Endodermal cell (in vitro differentiated cells): ENCODE results near the gene RNASE3. TPM values are rescaled to one million over a fixed set of nuclear protein-coding genes. Genes with fewer than 3 reads are reported as not detected.
"Not testable (repeated sequence)": the region's sequence is repeated elsewhere in the genome, so short reads cannot be mapped to it uniquely, and the experiment has no call there.

ENCODE experiments used
- DNase-seq: peaks from one replicate; pipeline ENCODE4 v3.0.0-alpha.2; 2017
- H3K27ac ChIP-seq: 2 replicates; pipeline ENCODE4 v1.5.1; 2013; ENCODE audit warnings: mild to moderate bottlenecking, low read depth, low read length, moderate library complexity
- H3K27me3 ChIP-seq: 2 replicates; pipeline ENCODE4 v1.6.1; 2013; ENCODE audit warnings: mild to moderate bottlenecking, low read length, moderate library complexity; ENCODE audit not compliant: insufficient read depth, control insufficient read depth, poor library complexity, severe bottlenecking
- H3K36me3 ChIP-seq: 2 replicates; pipeline ENCODE4 v1.7.0; 2013; ENCODE audit warnings: mild to moderate bottlenecking, low read length, moderate library complexity; ENCODE audit not compliant: control insufficient read depth, insufficient read depth
- H3K4me1 ChIP-seq: one replicate; pipeline ENCODE4 v1.7.0; 2013; ENCODE audit warnings: low read length; ENCODE audit not compliant: control insufficient read depth, insufficient read depth
- H3K4me3 ChIP-seq: 2 replicates; pipeline ENCODE4 v1.5.1; 2013; ENCODE audit warnings: mild to moderate bottlenecking, low read length, moderate library complexity
- H3K9ac ChIP-seq: 2 replicates; pipeline ENCODE4 v1.6.1; 2013; ENCODE audit warnings: mild to moderate bottlenecking, low read length, moderate library complexity; ENCODE audit not compliant: poor library complexity, severe bottlenecking; ENCODE audit errors: extremely low read depth
- H3K9me3 ChIP-seq: 2 replicates; pipeline ENCODE4 v1.6.1; 2013; ENCODE audit warnings: mild to moderate bottlenecking, low read length, moderate library complexity; ENCODE audit not compliant: control insufficient read depth
- H3K27ac Mint-ChIP-seq: 2 replicates; pipeline ENCODE4 v1.8.0; 2020; ENCODE audit warnings: mixed read lengths
- H3K27me3 Mint-ChIP-seq: 2 replicates; pipeline ENCODE4 v1.8.0; 2021; ENCODE audit warnings: mild to moderate bottlenecking, mixed read lengths; ENCODE audit not compliant: insufficient read depth
- H3K36me3 Mint-ChIP-seq: 2 replicates; pipeline ENCODE4 v1.8.0; 2020; ENCODE audit warnings: low read depth, mixed read lengths
- H3K4me1 Mint-ChIP-seq: 2 replicates; pipeline ENCODE4 v1.8.0; 2020; ENCODE audit warnings: mixed read lengths
- H3K4me3 Mint-ChIP-seq: 2 replicates; pipeline ENCODE4 v1.8.0; 2020; ENCODE audit warnings: mild to moderate bottlenecking, moderate library complexity, mixed read lengths
- H3K9me3 Mint-ChIP-seq: 2 replicates; pipeline ENCODE4 v1.8.0; 2020; ENCODE audit warnings: mild to moderate bottlenecking, mixed read lengths
- WGBS, 2 experiments: methylation state at CpG; one replicate each; pipeline versions ENCODE4 v1.1.5 to v1.1.7; 2013; ENCODE audit warnings: missing lambda C conversion rate in 2 of 2, mixed read lengths in 1 of 2; ENCODE audit not compliant: insufficient coverage in 1 of 2, insufficient read length in 1 of 2; 5-methylcytosine and 5-hydroxymethylcytosine counted together
- long read RNA-seq, 4 experiments: library from polyadenylated mRNA in 2 of 4; library from RNA in 1 of 4; library from capped mRNA in 1 of 4; stranded (forward) in 3 of 4; unstranded in 1 of 4; transcript quantifications; one replicate each; pipeline ENCODE4 v2.0.0, GENCODE V29; 2020 to 2021; ENCODE audit warnings: inconsistent platforms in 1 of 4
- polyA plus RNA-seq, 2 experiments: library from polyadenylated mRNA; stranded (reverse); fragments of 50-300 nt; gene quantifications; one replicate each; pipeline ENCODE4 v1.2.3, GENCODE V29; 2013
- total RNA-seq, 2 donors: library from RNA; stranded (reverse); fragmentation: NEBNext Ultra II Directional in 1 of 2; extraction: Animal tissue kit (Norgen Biotek cat#: 25700) in 1 of 2; gene quantifications; 2 replicates in 1 of 2; 3 replicates in 1 of 2; pipeline ENCODE4 v1.2.1, GENCODE V29; 2021
- TF ChIP-seq, protein P1 (sequence below): fragments of 200-600 bp; sonication (generic); conservative IDR thresholded peaks from 2 replicates; pipeline ENCODE4 v1.5.0; 2021; ENCODE audit warnings: antibody characterized with exemption, mild to moderate bottlenecking

Gene RNASE3
- total RNA-seq: not detected
- polyA plus RNA-seq (2013, experiment 1 of 2): not detected
- not detected for polyA plus RNA-seq (2013, experiment 2 of 2)
- long read RNA-seq, experiment 1: 0 reads
- long read RNA-seq, experiment 2: 0 reads
- long read RNA-seq, experiment 3: 0 reads
- long read RNA-seq, experiment 4: 0 reads

DNA sequence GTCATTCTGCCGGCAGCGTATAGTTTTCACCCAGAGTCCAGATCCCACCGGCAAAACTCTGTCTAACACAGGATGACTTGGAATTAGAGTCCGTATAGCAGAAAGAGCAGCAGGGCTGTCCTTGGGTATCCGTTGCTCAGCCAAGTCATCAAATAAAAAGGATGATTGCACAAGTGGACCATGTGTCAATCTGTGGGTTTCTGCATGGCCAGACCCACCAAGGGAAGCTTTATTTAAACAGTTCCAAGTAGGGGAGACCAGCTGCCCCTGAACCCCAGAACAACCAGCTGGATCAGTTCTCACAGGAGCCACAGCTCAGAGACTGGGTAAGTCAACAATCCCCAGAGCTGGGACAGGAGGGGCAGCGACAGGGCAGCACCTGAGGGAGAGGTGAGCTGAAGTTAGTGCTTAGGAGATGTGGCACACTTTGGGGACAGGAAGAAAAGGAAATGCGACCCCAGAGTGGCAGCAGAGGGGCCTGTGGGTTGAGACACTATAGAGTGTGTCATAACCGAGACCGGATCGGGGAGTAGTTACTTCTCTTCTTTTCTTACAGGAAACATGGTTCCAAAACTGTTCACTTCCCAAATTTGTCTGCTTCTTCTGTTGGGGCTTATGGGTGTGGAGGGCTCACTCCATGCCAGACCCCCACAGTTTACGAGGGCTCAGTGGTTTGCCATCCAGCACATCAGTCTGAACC, at the start of gene RNASE3:
Gene RNASE3, plus strand, starts transcription at position 260 of the 700 bp plus-strand sequence. Its CDS starts 302 bp downstream, at position 562.
- H3K27me3 Mint-ChIP-seq: peaks cover 53% of the 10 kb centered on the region
- WGBS, 2 experiments: 56 to 80% methylated on average over 3 to 11 of the region's 11 CpGs
- H3K27me3 ChIP-seq: peaks cover 49% of the 10 kb centered on the region

DNA sequence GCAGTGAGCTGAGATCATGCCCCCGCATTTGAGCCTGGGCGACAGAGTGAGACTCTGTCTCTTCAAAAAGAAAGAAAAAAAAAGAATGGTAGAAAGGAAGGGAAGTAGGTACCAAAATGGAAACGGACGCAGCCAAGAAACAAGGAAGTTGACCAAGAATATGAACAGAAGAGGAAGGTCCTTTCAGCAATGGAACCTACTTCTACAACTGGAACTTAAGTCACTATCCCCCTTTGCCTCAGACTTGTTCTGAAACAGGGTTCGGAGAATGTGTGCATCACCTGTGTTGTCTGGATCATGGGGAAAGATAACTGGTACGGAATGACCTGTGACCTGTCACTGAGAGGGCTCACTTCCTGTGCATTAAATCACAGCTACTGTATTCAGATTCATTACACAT, 44.6 kb upstream of the RNASE3 start:
- Histone ChIP-seq H3K4me3 (no peak overlapping the region), H3K9ac (no peak overlapping the region), H3K4me1 (peaks cover 7% of the 10 kb centered on the region), H3K36me3 (no peaks in the 10 kb centered on the region), H3K9me3 (no peaks in the 10 kb centered on the region), H3K27ac (no peak overlapping the region), H3K27me3 (no peaks in the 10 kb centered on the region)
- Mint-ChIP-seq H3K4me1 (peaks cover 12% of the 10 kb centered on the region), H3K36me3 (no peaks in the 10 kb centered on the region), H3K27me3 (no peaks in the 10 kb centered on the region), H3K4me3 (no peak overlapping the region), H3K27ac (no peak overlapping the region), H3K9me3 (no peaks in the 10 kb centered on the region)
- WGBS, 2 experiments: 89 to 94% methylated on average over 4 to 6 of the region's 6 CpGs
- TF ChIP-seq, protein P1, sequence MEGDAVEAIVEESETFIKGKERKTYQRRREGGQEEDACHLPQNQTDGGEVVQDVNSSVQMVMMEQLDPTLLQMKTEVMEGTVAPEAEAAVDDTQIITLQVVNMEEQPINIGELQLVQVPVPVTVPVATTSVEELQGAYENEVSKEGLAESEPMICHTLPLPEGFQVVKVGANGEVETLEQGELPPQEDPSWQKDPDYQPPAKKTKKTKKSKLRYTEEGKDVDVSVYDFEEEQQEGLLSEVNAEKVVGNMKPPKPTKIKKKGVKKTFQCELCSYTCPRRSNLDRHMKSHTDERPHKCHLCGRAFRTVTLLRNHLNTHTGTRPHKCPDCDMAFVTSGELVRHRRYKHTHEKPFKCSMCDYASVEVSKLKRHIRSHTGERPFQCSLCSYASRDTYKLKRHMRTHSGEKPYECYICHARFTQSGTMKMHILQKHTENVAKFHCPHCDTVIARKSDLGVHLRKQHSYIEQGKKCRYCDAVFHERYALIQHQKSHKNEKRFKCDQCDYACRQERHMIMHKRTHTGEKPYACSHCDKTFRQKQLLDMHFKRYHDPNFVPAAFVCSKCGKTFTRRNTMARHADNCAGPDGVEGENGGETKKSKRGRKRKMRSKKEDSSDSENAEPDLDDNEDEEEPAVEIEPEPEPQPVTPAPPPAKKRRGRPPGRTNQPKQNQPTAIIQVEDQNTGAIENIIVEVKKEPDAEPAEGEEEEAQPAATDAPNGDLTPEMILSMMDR: no peak
- DNase-seq: no peak

More for the DNA sequence above, at the start of gene RNASE3:
- H3K9me3 ChIP-seq, H3K36me3 ChIP-seq, DNase-seq, H3K9me3 Mint-ChIP-seq, H3K4me3 Mint-ChIP-seq, H3K27ac ChIP-seq, H3K9ac ChIP-seq, H3K36me3 Mint-ChIP-seq, H3K4me1 ChIP-seq, H3K4me1 Mint-ChIP-seq, H3K27ac Mint-ChIP-seq, H3K4me3 ChIP-seq: not testable (repeated sequence)

DNA sequence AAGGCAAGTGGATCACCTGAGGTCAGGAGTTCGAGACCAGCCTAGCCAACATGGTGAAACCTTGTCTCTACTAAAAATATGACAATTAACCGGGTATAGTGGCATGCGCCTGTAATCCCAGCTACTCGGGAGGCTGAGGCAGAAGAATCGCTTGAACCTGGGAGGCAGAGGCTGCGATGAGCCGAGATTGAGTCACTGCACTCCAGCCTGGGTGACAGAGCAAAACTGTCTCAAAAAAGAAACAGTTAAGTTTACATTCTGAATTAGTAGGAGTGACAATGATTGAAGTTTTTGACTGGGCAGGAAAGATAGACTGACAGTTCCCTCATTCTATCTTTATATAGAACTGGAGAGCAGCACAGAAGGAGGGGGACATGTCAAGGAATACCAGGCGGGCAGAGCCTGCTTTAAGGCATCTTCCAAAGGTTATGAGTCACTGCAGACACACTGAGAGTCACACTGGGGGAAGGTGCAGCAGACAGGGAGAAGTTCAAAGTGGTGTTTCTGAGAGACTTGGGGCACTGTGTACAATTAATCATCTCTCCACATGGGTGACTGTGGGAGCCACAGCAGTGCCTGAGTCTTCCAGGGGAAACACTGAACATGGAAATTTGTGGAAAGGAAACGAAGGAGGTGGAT, 42.8 kb upstream of the RNASE3 start:
- Mint-ChIP-seq H3K36me3 (no peaks in the 10 kb centered on the region), H3K27me3 (peaks cover 2% of the 10 kb centered on the region), H3K9me3 (no peaks in the 10 kb centered on the region), H3K4me3 (no peak overlapping the region), H3K27ac (peak overlapping the region; percentile 13), H3K4me1 (peaks cover 12% of the 10 kb centered on the region)
- 74 to 81% methylated on average over 9 of the region's 9 CpGs for WGBS, 2 experiments
- no peak overlapping the region for H3K9ac ChIP-seq
- TF ChIP-seq, protein P1: no peak
- H3K27me3 ChIP-seq: no peaks in the 10 kb centered on the region
- no peaks in the 10 kb centered on the region for H3K9me3 ChIP-seq
- H3K4me1 ChIP-seq: peaks cover 7% of the 10 kb centered on the region
- no peak overlapping the region for H3K4me3 ChIP-seq
- peak; percentile 52 for DNase-seq
- no peaks in the 10 kb centered on the region for H3K36me3 ChIP-seq
- H3K27ac ChIP-seq: no peak overlapping the region
